ENCODE data around the gene KCND1.
A peak's percentile ranks its signal among the peaks of the same experiment; 100 is the strongest.

KCND1 gene

DNA sequence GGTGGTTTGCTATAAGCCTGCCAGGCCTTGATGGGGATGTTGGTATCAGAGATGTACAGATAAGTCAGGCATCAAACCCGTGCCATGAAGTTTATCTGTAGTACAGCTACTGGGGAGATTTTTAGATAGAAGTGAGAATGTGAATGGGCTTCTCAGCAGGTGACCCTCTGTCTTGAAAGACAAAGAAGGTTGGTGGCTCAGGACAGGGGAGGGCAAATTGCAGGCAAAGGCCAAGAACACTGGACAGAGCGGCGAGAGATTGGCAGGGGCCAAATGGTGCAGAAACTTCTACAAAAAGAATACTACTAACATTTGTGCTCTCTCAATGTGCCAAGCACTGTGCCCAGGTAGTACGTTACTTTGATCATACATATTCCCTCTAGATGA lies 50.9 kb downstream of the KCND1 start (continued):
- TF ChIP-seq, protein P1, sequence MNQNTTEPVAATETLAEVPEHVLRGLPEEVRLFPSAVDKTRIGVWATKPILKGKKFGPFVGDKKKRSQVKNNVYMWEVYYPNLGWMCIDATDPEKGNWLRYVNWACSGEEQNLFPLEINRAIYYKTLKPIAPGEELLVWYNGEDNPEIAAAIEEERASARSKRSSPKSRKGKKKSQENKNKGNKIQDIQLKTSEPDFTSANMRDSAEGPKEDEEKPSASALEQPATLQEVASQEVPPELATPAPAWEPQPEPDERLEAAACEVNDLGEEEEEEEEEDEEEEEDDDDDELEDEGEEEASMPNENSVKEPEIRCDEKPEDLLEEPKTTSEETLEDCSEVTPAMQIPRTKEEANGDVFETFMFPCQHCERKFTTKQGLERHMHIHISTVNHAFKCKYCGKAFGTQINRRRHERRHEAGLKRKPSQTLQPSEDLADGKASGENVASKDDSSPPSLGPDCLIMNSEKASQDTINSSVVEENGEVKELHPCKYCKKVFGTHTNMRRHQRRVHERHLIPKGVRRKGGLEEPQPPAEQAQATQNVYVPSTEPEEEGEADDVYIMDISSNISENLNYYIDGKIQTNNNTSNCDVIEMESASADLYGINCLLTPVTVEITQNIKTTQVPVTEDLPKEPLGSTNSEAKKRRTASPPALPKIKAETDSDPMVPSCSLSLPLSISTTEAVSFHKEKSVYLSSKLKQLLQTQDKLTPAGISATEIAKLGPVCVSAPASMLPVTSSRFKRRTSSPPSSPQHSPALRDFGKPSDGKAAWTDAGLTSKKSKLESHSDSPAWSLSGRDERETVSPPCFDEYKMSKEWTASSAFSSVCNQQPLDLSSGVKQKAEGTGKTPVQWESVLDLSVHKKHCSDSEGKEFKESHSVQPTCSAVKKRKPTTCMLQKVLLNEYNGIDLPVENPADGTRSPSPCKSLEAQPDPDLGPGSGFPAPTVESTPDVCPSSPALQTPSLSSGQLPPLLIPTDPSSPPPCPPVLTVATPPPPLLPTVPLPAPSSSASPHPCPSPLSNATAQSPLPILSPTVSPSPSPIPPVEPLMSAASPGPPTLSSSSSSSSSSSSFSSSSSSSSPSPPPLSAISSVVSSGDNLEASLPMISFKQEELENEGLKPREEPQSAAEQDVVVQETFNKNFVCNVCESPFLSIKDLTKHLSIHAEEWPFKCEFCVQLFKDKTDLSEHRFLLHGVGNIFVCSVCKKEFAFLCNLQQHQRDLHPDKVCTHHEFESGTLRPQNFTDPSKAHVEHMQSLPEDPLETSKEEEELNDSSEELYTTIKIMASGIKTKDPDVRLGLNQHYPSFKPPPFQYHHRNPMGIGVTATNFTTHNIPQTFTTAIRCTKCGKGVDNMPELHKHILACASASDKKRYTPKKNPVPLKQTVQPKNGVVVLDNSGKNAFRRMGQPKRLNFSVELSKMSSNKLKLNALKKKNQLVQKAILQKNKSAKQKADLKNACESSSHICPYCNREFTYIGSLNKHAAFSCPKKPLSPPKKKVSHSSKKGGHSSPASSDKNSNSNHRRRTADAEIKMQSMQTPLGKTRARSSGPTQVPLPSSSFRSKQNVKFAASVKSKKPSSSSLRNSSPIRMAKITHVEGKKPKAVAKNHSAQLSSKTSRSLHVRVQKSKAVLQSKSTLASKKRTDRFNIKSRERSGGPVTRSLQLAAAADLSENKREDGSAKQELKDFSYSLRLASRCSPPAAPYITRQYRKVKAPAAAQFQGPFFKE (tag by site-specific recombination; IDR thresholded peaks at IDR 0.05; ENCODE audit: borderline replicate concordance), result no peak
- TF ChIP-seq ZNF571 (tag by site-specific recombination; IDR thresholded peaks at IDR 0.05) (no peak), ZNF626 (tag by site-specific recombination; IDR thresholded peaks at IDR 0.05) (no peak), ZNF596 (tag by site-specific recombination; IDR thresholded peaks at IDR 0.05) (no peak), ZNF350 (tag by site-specific recombination; IDR thresholded peaks at IDR 0.05) (no peak), ZNF174 (tag by site-specific recombination; IDR thresholded peaks at IDR 0.05) (no peak)
- TF ChIP-seq, protein P2, sequence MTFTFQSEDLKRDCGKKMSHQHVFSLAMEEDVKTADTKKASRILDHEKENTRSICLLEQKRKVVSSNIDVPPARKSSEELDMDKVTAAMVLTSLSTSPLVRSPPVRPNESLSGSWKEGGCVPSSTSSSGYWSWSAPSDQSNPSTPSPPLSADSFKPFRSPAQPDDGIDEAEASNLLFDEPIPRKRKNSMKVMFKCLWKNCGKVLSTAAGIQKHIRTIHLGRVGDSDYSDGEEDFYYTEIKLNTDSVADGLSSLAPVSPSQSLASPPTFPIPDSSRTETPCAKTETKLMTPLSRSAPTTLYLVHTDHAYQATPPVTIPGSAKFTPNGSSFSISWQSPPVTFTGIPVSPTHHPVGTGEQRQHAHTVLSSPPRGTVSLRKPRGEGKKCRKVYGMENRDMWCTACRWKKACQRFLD (tag by site-specific recombination; IDR thresholded peaks at IDR 0.05), result no peak

DNA sequence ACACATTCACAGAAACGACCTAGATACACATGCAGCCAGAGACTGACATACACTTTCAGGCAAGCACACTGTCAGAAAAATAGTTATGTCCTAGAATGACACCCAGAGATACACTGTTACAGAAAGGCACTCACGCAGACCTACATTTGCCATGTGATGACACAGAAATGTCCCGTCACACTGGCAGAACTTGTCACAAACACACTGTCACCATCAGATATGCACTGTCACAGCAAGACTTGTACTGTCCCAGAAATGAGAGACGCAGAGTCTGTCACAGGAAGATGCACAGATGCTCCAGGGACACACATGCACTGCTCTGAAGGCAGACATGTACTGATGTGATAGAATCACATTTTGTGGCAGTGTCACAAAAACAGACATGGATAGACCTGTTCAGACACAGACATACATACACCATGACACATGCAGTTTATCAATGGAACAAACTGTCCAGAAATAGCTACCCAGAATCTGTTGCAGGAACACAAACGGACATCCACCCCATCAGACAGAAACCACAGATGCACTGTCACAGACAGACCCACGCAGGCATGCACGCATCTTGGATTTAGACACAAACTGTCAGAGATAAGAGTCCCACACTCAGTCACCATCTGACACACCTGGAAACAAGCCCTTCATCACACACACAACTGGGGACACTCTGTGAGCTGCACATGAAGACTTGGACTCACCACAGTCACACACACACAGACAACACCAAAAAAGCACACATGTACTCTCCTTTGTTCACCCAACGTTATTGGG lies 51.5 kb downstream of the KCND1 start:
- CTCF ChIA-PET, result interaction anchor here (1.1 kb wide), 1 partner anchor 53 kb away, joined by 3 read pairs; no protein-coding TSS in a partner anchor
- no peak overlapping the region for H3K27ac ChIP-seq (ENCODE audit: extremely low read depth, low read depth, low read length)
- H3K4me1 ChIP-seq (ENCODE audit: control insufficient read depth, insufficient read depth, low read length), result 0 out of 2 replicates have a peak, but pooled peaks cover 3% of the 10 kb centered on the region
- no peaks in the 10 kb centered on the region for H3K9me3 ChIP-seq (ENCODE audit: control insufficient read depth, insufficient read depth, low read depth, low read length)
- no peak for TF ChIP-seq ZSCAN23 (tag by site-specific recombination; IDR thresholded peaks at IDR 0.05)
- TF ChIP-seq ZNF19 (tag by site-specific recombination; IDR thresholded peaks at IDR 0.05; ENCODE audit: low read depth), result no peak
- no peak for TF ChIP-seq ZFP3 (tag by site-specific recombination; IDR thresholded peaks at IDR 0.05; ENCODE audit: low read depth)
- TF ChIP-seq ZNF600 (tag by site-specific recombination; IDR thresholded peaks at IDR 0.05), result 0 out of 2 replicates have a peak, but pooled peaks have one; percentile 27
- POLR2A ChIA-PET, result no interaction called here
- peaks cover 8 to 46% of the 10 kb centered on the region in 2 experiments; a peak in 2 of 3 replicates for H3K36me3 ChIP-seq (ENCODE audit: control insufficient read depth in 2 of 2, insufficient read depth in 1 of 2, low read length in 2 of 2)
- H3K4me3 ChIP-seq (ENCODE audit: low read depth, low read length), result no peak overlapping the region

DNA sequence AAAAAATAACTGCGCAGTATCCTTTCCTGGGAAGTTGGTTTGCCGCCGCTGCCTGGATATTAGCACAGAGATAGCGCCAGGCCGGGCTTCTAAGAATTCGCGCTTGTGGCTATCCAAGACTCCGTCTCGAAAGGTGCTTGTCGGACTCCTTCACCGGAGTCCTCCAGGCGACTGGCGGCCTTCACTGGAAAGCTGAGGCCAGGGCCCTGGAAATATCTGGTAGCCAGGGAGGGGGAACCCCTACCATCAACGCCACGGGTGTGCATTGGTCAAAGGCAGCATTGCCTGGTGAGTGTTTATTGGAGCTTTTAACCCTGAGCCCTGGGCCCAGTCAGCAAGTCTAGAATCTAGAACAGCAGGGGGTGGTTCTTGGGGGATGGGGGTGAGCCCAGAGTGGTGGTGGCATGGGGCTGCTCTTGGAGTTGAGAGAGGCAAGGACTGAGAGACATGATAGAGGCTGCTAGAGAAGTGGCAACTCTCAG lies 52.2 kb downstream of the KCND1 start:
- H3K4me3 ChIP-seq (ENCODE audit: low read depth, low read length), result peak overlapping the region; percentile 24
- ChIA-PET CTCF (interaction anchor here (1.1 kb wide), 1 partner anchor 54 kb away, joined by 3 read pairs; no protein-coding TSS in a partner anchor), POLR2A (interaction anchor here (0.6 kb wide), 2 partner anchors 23 to 1701 kb away, joined by 3 to 4 read pairs; no protein-coding TSS in a partner anchor)
- TF ChIP-seq, protein P3, sequence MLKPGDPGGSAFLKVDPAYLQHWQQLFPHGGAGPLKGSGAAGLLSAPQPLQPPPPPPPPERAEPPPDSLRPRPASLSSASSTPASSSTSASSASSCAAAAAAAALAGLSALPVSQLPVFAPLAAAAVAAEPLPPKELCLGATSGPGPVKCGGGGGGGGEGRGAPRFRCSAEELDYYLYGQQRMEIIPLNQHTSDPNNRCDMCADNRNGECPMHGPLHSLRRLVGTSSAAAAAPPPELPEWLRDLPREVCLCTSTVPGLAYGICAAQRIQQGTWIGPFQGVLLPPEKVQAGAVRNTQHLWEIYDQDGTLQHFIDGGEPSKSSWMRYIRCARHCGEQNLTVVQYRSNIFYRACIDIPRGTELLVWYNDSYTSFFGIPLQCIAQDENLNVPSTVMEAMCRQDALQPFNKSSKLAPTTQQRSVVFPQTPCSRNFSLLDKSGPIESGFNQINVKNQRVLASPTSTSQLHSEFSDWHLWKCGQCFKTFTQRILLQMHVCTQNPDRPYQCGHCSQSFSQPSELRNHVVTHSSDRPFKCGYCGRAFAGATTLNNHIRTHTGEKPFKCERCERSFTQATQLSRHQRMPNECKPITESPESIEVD (tag by site-specific recombination; IDR thresholded peaks at IDR 0.05), result no peak
- TF ChIP-seq ZBTB20 (tag by site-specific recombination; IDR thresholded peaks at IDR 0.05) (peak; percentile 97), ZNF404 (tag by site-specific recombination; IDR thresholded peaks at IDR 0.05) (no peak), ZSCAN30 (tag by site-specific recombination; IDR thresholded peaks at IDR 0.05) (0 out of 2 replicates have a peak, but pooled peaks have one; percentile 26), ZIC2 (tag by site-specific recombination; IDR thresholded peaks at IDR 0.05) (peak; percentile 96), GLIS1 (tag by site-specific recombination; IDR thresholded peaks at IDR 0.05) (peak; percentile 70), ZNF335 (tag by site-specific recombination; conservative IDR thresholded peaks at IDR 0.05) (peak; percentile 9; the same call in 1 of the 2 replicates), ZBTB48 (tag by site-specific recombination; IDR thresholded peaks at IDR 0.05) (0 out of 2 replicates have a peak, but pooled peaks have one; percentile 38)
- TF ChIP-seq, protein P4, sequence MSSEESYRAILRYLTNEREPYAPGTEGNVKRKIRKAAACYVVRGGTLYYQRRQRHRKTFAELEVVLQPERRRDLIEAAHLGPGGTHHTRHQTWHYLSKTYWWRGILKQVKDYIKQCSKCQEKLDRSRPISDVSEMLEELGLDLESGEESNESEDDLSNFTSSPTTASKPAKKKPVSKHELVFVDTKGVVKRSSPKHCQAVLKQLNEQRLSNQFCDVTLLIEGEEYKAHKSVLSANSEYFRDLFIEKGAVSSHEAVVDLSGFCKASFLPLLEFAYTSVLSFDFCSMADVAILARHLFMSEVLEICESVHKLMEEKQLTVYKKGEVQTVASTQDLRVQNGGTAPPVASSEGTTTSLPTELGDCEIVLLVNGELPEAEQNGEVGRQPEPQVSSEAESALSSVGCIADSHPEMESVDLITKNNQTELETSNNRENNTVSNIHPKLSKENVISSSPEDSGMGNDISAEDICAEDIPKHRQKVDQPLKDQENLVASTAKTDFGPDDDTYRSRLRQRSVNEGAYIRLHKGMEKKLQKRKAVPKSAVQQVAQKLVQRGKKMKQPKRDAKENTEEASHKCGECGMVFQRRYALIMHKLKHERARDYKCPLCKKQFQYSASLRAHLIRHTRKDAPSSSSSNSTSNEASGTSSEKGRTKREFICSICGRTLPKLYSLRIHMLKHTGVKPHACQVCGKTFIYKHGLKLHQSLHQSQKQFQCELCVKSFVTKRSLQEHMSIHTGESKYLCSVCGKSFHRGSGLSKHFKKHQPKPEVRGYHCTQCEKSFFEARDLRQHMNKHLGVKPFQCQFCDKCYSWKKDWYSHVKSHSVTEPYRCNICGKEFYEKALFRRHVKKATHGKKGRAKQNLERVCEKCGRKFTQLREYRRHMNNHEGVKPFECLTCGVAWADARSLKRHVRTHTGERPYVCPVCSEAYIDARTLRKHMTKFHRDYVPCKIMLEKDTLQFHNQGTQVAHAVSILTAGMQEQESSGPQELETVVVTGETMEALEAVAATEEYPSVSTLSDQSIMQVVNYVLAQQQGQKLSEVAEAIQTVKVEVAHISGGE (tag by site-specific recombination; conservative IDR thresholded peaks at IDR 0.05; ENCODE audit: low read depth), result no peak

More for the DNA sequence above, 52.2 kb downstream of the KCND1 start:
- Histone ChIP-seq H3K4me1 (ENCODE audit: control insufficient read depth, insufficient read depth, low read length) (0 out of 2 replicates have a peak, but pooled peaks cover 3% of the 10 kb centered on the region), H3K9me3 (ENCODE audit: control insufficient read depth, insufficient read depth, low read depth, low read length) (no peaks in the 10 kb centered on the region), H3K27ac (ENCODE audit: extremely low read depth, low read depth, low read length) (no peak overlapping the region; the same call in 1 of the 2 replicates), H3K36me3 (ENCODE audit: control insufficient read depth in 2 of 2, insufficient read depth in 1 of 2, low read length in 2 of 2) (peaks cover 2 to 48% of the 10 kb centered on the region in 2 experiments; a peak in 2 of 3 replicates)

Measured in HEK293 (cell line).